ENCODE results near the gene NRG3. TPM values are rescaled to one million over a fixed set of nuclear protein-coding genes. Genes with fewer than 3 reads are reported as not detected.

Gene NRG3
- total RNA-seq, 1 experiment from 2014 or later: 0.08 TPM

- Histone ChIP-seq H3K27ac (ENCODE audit: low read length) (no peak overlapping the region), H3K27me3 (ENCODE audit: control insufficient read depth, insufficient read depth, low read length) (no peaks in the 10 kb centered on the region), H3K4me1 (ENCODE audit: control insufficient read depth, insufficient read depth, low read length) (no peaks in the 10 kb centered on the region), H3K36me3 (ENCODE audit: control insufficient read depth, insufficient read depth, low read length) (no peaks in the 10 kb centered on the region), H3K4me3 (ENCODE audit: low read depth in 2 of 2, low read length in 2 of 2) (no peak overlapping the region), H3K9me3 (ENCODE audit: control insufficient read depth, insufficient read depth, low read depth, low read length) (peaks cover 9% of the 10 kb centered on the region; the same call in 1 of the 2 replicates)
- POLR2A ChIA-PET: no interaction called here
- CTCF ChIA-PET: no interaction called here
- in situ Hi-C loops (cut with HindIII; ENCODE audit: low pct_unique_long_range_greater_than_20kb, low sequenced_read_pairs) (no loop called here), intact Hi-C loops (cut with micrococcal nuclease; ENCODE audit: unreplicated experiment) (no loop called here)
- no TSS peak for BruUV-seq (replicated peaks)
- DNase-seq (ENCODE audit: low read depth, low spot score) (no peak), ATAC-seq (no peak)
- TF ChIP-seq SIN3A (IDR thresholded peaks at IDR 0.05; ENCODE audit: borderline replicate concordance, insufficient read depth, low read depth, low read length): no peak
- TF ChIP-seq TCF7L2 (IDR thresholded peaks at IDR 0.05; ENCODE audit: low read depth, low read length): no peak
- TF ChIP-seq POLR2AphosphoS5 (IDR thresholded peaks at IDR 0.05; ENCODE audit: low read depth, low read length): no peak
- TF ChIP-seq, protein P1, sequence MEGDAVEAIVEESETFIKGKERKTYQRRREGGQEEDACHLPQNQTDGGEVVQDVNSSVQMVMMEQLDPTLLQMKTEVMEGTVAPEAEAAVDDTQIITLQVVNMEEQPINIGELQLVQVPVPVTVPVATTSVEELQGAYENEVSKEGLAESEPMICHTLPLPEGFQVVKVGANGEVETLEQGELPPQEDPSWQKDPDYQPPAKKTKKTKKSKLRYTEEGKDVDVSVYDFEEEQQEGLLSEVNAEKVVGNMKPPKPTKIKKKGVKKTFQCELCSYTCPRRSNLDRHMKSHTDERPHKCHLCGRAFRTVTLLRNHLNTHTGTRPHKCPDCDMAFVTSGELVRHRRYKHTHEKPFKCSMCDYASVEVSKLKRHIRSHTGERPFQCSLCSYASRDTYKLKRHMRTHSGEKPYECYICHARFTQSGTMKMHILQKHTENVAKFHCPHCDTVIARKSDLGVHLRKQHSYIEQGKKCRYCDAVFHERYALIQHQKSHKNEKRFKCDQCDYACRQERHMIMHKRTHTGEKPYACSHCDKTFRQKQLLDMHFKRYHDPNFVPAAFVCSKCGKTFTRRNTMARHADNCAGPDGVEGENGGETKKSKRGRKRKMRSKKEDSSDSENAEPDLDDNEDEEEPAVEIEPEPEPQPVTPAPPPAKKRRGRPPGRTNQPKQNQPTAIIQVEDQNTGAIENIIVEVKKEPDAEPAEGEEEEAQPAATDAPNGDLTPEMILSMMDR (IDR thresholded peaks at IDR 0.05): no peak
- TF ChIP-seq REST (IDR thresholded peaks at IDR 0.05; ENCODE audit: insufficient read depth in 1 of 2, low read depth in 2 of 2, low read length in 1 of 2): no peak
Observed at GRCh38 chr10:82245906-82246560, 371.0 kb downstream of the NRG3 start.

DNA sequence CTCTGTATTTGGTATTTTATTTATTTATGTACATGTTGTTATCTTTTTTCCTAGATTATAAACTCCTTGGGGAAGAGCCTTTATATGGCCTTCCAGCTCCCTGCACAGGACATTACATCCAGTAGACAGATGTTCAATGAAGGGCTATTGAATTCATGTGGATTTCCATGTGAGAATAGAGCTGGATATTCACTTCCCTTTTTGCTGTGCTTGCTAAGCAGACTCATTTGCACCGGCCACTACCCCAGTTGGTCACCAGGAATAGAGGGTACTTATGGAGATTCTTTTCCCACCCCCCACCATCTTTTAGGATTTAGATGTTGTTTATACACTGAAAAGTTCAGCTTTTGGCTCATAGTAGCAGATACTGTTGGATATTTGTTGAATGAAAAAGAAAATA lies 374.1 kb downstream of the NRG3 start:
- Histone ChIP-seq H3K4me1 (ENCODE audit: control insufficient read depth, insufficient read depth, low read length) (no peaks in the 10 kb centered on the region), H3K27ac (ENCODE audit: low read length) (no peak overlapping the region), H3K36me3 (ENCODE audit: control insufficient read depth, insufficient read depth, low read length) (no peaks in the 10 kb centered on the region), H3K4me3 (ENCODE audit: low read depth in 2 of 2, low read length in 2 of 2) (no peak overlapping the region), H3K27me3 (ENCODE audit: control insufficient read depth, insufficient read depth, low read length) (no peaks in the 10 kb centered on the region), H3K9me3 (ENCODE audit: control insufficient read depth, insufficient read depth, low read depth, low read length) (no peaks in the 10 kb centered on the region)
- ATAC-seq (no peak), DNase-seq (ENCODE audit: low read depth, low spot score) (no peak)
- POLR2A ChIA-PET: no interaction called here
- CTCF ChIA-PET: no interaction called here
- no peak for TF ChIP-seq SIN3A (IDR thresholded peaks at IDR 0.05; ENCODE audit: borderline replicate concordance, insufficient read depth, low read depth, low read length)
- TF ChIP-seq, protein P1 (IDR thresholded peaks at IDR 0.05): no peak
- no peak for TF ChIP-seq REST (IDR thresholded peaks at IDR 0.05; ENCODE audit: insufficient read depth in 1 of 2, low read depth in 2 of 2, low read length in 1 of 2)
- no peak for TF ChIP-seq TCF7L2 (IDR thresholded peaks at IDR 0.05; ENCODE audit: low read depth, low read length)
- no peak for TF ChIP-seq POLR2AphosphoS5 (IDR thresholded peaks at IDR 0.05; ENCODE audit: low read depth, low read length)
- in situ Hi-C loops (cut with HindIII; ENCODE audit: low pct_unique_long_range_greater_than_20kb, low sequenced_read_pairs) (no loop called here), intact Hi-C loops (cut with micrococcal nuclease; ENCODE audit: unreplicated experiment) (no loop called here)
- no TSS peak for BruUV-seq (replicated peaks)

All from Panc1 (cell line).